Mesenchymal stem cell (in vitro differentiated cells and primary cell): Measurements from ENCODE around the gene GAS6.

Experiments
- DNase-seq: peaks from one replicate; pipeline ENCODE4 v3.0.0-alpha.2; 2013
- H2AFZ ChIP-seq: one replicate; pipeline ENCODE4 v1.6.1; 2013; ENCODE audit warnings: low read depth, mild to moderate bottlenecking, control low read depth, inconsistent platforms, low read length, moderate library complexity
- H2AK5ac ChIP-seq: 2 replicates; pipeline ENCODE4 v1.6.1; 2013; ENCODE audit warnings: low read length, moderate library complexity, mild to moderate bottlenecking, inconsistent platforms; ENCODE audit not compliant: severe bottlenecking
- H2BK120ac ChIP-seq: one replicate; pipeline ENCODE4 v1.6.1; 2013; ENCODE audit warnings: low read depth, mild to moderate bottlenecking, inconsistent platforms, low read length, moderate library complexity
- H2BK12ac ChIP-seq, 2 experiments: one replicate each; pipeline ENCODE4 v1.6.1; 2013; ENCODE audit warnings: inconsistent platforms in 2 of 2, low read length in 2 of 2, mild to moderate bottlenecking in 2 of 2, moderate library complexity in 2 of 2, control low read depth in 1 of 2
- H2BK15ac ChIP-seq: one replicate; pipeline ENCODE4 v1.6.1; 2013; ENCODE audit warnings: mild to moderate bottlenecking, low read depth, inconsistent platforms; ENCODE audit not compliant: poor library complexity, severe bottlenecking
- H2BK5ac ChIP-seq: 2 replicates; pipeline ENCODE4 v1.6.1; 2013; ENCODE audit warnings: low read depth, mild to moderate bottlenecking, low read length, control low read depth, inconsistent platforms; ENCODE audit not compliant: poor library complexity, severe bottlenecking
- H3K14ac ChIP-seq, 2 experiments: one replicate each; pipeline ENCODE4 v1.6.1; 2013; ENCODE audit warnings: inconsistent platforms in 2 of 2, low read length in 2 of 2, control low read depth in 1 of 2, mild to moderate bottlenecking in 1 of 2, moderate library complexity in 1 of 2
- H3K18ac ChIP-seq, 2 experiments: one replicate each; pipeline ENCODE4 v1.6.1; 2013; ENCODE audit warnings: inconsistent platforms in 2 of 2, low read length in 2 of 2, control low read depth in 1 of 2, low read depth in 1 of 2, mild to moderate bottlenecking in 1 of 2
- H3K23ac ChIP-seq, 2 experiments: one replicate each; pipeline ENCODE4 v1.6.1; 2013; ENCODE audit warnings: inconsistent platforms in 2 of 2, low read length in 2 of 2, mild to moderate bottlenecking in 2 of 2, moderate library complexity in 2 of 2, control low read depth in 1 of 2
- H3K27ac ChIP-seq: 2 replicates; pipeline ENCODE4 v1.5.1; 2013; ENCODE audit warnings: mild to moderate bottlenecking, moderate library complexity, low read length, control low read depth, inconsistent platforms; ENCODE audit not compliant: poor library complexity, severe bottlenecking
- H3K27me3 ChIP-seq, 2 experiments: 2 replicates each; pipeline versions ENCODE4 v1.6.1 to v1.7.0; 2013; ENCODE audit warnings: low read length in 2 of 2, mild to moderate bottlenecking in 2 of 2, moderate library complexity in 2 of 2, control low read depth in 1 of 2, inconsistent platforms in 1 of 2; ENCODE audit not compliant: control insufficient read depth in 1 of 2, insufficient read depth in 1 of 2
- H3K36me3 ChIP-seq, 2 experiments: 2 replicates each; pipeline versions ENCODE4 v1.6.1 to v1.7.0; 2013; ENCODE audit warnings: low read length in 2 of 2, control low read depth in 1 of 2, inconsistent platforms in 1 of 2, low read depth in 1 of 2, mild to moderate bottlenecking in 1 of 2; ENCODE audit not compliant: insufficient read depth in 2 of 2, control insufficient read depth in 1 of 2
- H3K4ac ChIP-seq, 2 experiments: one replicate each; pipeline ENCODE4 v1.6.1; 2013; ENCODE audit warnings: inconsistent platforms in 2 of 2, low read length in 2 of 2, mild to moderate bottlenecking in 2 of 2, moderate library complexity in 2 of 2, control low read depth in 1 of 2, low read depth in 1 of 2
- H3K4me1 ChIP-seq: 2 replicates; pipeline ENCODE4 v1.6.1; 2013; ENCODE audit warnings: low read depth, low read length, control low read depth; ENCODE audit not compliant: control insufficient read depth, insufficient read depth
- H3K4me2 ChIP-seq: 2 replicates; pipeline ENCODE4 v1.6.1; 2013; ENCODE audit warnings: low read length, mild to moderate bottlenecking, inconsistent platforms; ENCODE audit not compliant: poor library complexity, severe bottlenecking
- H3K4me3 ChIP-seq, 2 experiments: 2 replicates each; pipeline versions ENCODE4 v1.5.1 to v1.7.0; 2013; ENCODE audit warnings: low read length in 2 of 2, mild to moderate bottlenecking in 2 of 2, control low read depth in 1 of 2, low read depth in 1 of 2; ENCODE audit not compliant: insufficient read depth in 1 of 2
- H3K79me1 ChIP-seq: replicated peaks from 2 replicates; pipeline ENCODE4 v1.6.1; 2013; ENCODE audit warnings: mild to moderate bottlenecking, control low read depth, low read length, inconsistent platforms; ENCODE audit not compliant: poor library complexity, severe bottlenecking
- H3K9ac ChIP-seq: 2 replicates; pipeline ENCODE4 v1.7.0; 2013; ENCODE audit warnings: mild to moderate bottlenecking, low read length, moderate library complexity
- H3K9me3 ChIP-seq: 2 replicates; pipeline ENCODE4 v1.7.0; 2013; ENCODE audit warnings: mild to moderate bottlenecking, low read length; ENCODE audit not compliant: control insufficient read depth
- H4K8ac ChIP-seq: one replicate; pipeline ENCODE4 v1.6.1; 2013; ENCODE audit warnings: inconsistent platforms, mild to moderate bottlenecking, low read length, moderate library complexity
- H4K91ac ChIP-seq: one replicate; pipeline ENCODE4 v1.6.1; 2013; ENCODE audit warnings: mild to moderate bottlenecking, low read length, inconsistent platforms
- WGBS: methylation state at CpG from one replicate; pipeline ENCODE4 v1.1.7; 2013; ENCODE audit warnings: mixed read lengths; 5-methylcytosine and 5-hydroxymethylcytosine counted together

The GAS6 gene

DNA sequence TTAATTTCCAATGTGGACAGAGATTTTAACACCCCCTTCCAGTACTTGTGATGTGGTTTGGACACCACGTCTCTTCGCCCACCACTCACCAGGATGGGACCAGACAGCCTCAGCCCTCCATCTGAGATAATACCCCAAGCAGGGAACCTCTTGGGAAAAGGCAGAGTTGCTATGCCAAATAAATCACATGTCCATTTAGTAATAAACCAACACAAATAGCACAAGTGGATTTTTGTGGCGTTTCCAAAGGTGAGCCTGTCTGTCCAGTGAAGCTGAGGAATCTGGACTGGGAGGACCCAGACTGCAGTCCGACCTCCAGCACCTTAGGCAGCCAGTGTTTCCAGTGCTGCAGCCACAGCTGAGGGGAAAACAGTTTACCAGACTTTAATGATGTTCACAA is 34.1 kb upstream of the GAS6 start:
- H2BK15ac ChIP-seq: no peak overlapping the region
- peak overlapping the region; percentile 99 for H2BK5ac ChIP-seq
- H3K79me1 ChIP-seq: no peaks in the 10 kb centered on the region
- H2AK5ac ChIP-seq: peak overlapping the region; percentile 97
- no peak overlapping the region for H3K14ac ChIP-seq
- peak overlapping the region; percentile 97 for H3K27ac ChIP-seq
- peaks cover 5% of the 10 kb centered on the region for H3K9me3 ChIP-seq
- H4K91ac ChIP-seq: peak overlapping the region; percentile 27
- H2BK12ac ChIP-seq: peak overlapping the region; percentile 9 to 59
- no peak for DNase-seq
- peak overlapping the region; percentile 54 to 85 for H3K4ac ChIP-seq
- H3K4me2 ChIP-seq: no peak overlapping the region
- no peaks in the 10 kb centered on the region for H3K36me3 ChIP-seq
- H3K18ac ChIP-seq: peak overlapping the region; percentile 1 to 69
- H3K23ac ChIP-seq: no peak overlapping the region
- peak overlapping the region; percentile 34 for H3K9ac ChIP-seq
- no peaks in the 10 kb centered on the region for H3K27me3 ChIP-seq
- no peak overlapping the region for H2BK120ac ChIP-seq
- H4K8ac ChIP-seq: no peak overlapping the region
- H2AFZ ChIP-seq: no peak overlapping the region
- no peak overlapping the region for H3K4me3 ChIP-seq
- peaks cover 16% of the 10 kb centered on the region for H3K4me1 ChIP-seq
- 79% methylated on average over 4 of the region's 4 CpGs for WGBS

- Histone ChIP-seq H3K79me1 (no peaks in the 10 kb centered on the region), H3K23ac (no peak overlapping the region), H4K8ac (peak overlapping the region; percentile 82), H3K36me3 (no peaks in the 10 kb centered on the region), H3K4ac (peak overlapping the region in 1 of 2 experiments; percentile 15), H3K4me1 (peaks cover 16% of the 10 kb centered on the region), H3K4me3 (no peak overlapping the region), H4K91ac (peak overlapping the region; percentile 71), H3K27ac (peak overlapping the region; percentile 100), H2AFZ (peak overlapping the region; percentile 36), H2BK5ac (peak overlapping the region; percentile 99), H3K9ac (peak overlapping the region; percentile 62), H2BK120ac (no peak overlapping the region), H2BK15ac (no peak overlapping the region), H2AK5ac (peak overlapping the region; percentile 97), H3K27me3 (no peaks in the 10 kb centered on the region), H3K18ac (peak overlapping the region; percentile 59 to 88), H3K9me3 (peaks cover 5% of the 10 kb centered on the region), H2BK12ac (peak overlapping the region; percentile 45 to 61), H3K14ac (peak overlapping the region in 1 of 2 experiments; percentile 66), H3K4me2 (no peak overlapping the region)
- 7% methylated on average over 4 of the region's 4 CpGs for WGBS
- DNase-seq: peak; percentile 93
Measured at GRCh38 chr13:113897161-113897560, 33.3 kb upstream of the GAS6 start.

DNA sequence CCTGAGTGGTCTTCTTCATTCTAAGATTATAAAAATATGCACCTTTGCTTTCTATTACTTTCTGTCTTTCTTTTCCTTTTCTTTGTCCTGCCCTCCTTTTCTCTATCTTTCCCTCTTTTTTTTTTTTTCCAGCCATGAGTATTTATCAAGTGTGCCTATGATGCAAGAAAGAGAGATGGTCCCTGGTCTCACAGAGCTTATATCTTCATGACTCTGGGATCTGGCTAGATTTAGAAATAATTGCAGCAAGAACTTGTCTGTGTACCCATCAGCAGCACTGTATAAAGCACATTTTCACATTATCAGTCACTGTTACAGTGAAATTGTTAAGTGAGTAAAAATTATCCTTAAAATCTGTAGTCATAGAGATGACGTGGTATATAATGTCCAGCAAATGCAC is 31.6 kb upstream of the GAS6 start:
- no peak overlapping the region for H2BK120ac ChIP-seq
- no peak overlapping the region for H3K14ac ChIP-seq
- H2BK12ac ChIP-seq: no peak overlapping the region
- peaks cover 5% of the 10 kb centered on the region for H3K9me3 ChIP-seq
- H2AK5ac ChIP-seq: peak overlapping the region; percentile 72
- H2BK5ac ChIP-seq: peak overlapping the region; percentile 69
- H4K8ac ChIP-seq: no peak overlapping the region
- no peaks in the 10 kb centered on the region for H3K79me1 ChIP-seq
- no peak overlapping the region for H3K23ac ChIP-seq
- peak overlapping the region; percentile 100 for H3K27ac ChIP-seq
- DNase-seq: no peak
- H2AFZ ChIP-seq: no peak overlapping the region
- H3K4me2 ChIP-seq: no peak overlapping the region
- no peak overlapping the region for H3K4me3 ChIP-seq
- H3K9ac ChIP-seq: peak overlapping the region; percentile 62
- no peak overlapping the region for H4K91ac ChIP-seq
- peaks cover 10% of the 10 kb centered on the region for H3K4me1 ChIP-seq
- H3K27me3 ChIP-seq: no peaks in the 10 kb centered on the region
- H3K18ac ChIP-seq: no peak overlapping the region
- WGBS: 100% methylated on average over 1 of the region's 1 CpG
- H3K36me3 ChIP-seq: no peaks in the 10 kb centered on the region
- H2BK15ac ChIP-seq: no peak overlapping the region
- H3K4ac ChIP-seq: no peak overlapping the region

- no peak overlapping the region for H2AFZ ChIP-seq
- H3K14ac ChIP-seq: no peak overlapping the region
- no peak overlapping the region for H4K91ac ChIP-seq
- H2AK5ac ChIP-seq: no peak overlapping the region
- no peak overlapping the region for H3K9ac ChIP-seq
- H2BK15ac ChIP-seq: no peak overlapping the region
- no peak overlapping the region for H3K4me2 ChIP-seq
- H4K8ac ChIP-seq: no peak overlapping the region
- WGBS: 83% methylated on average over 1 of the region's 2 CpGs
- DNase-seq: no peak
- no peak overlapping the region for H3K23ac ChIP-seq
- H3K36me3 ChIP-seq: no peaks in the 10 kb centered on the region
- H3K79me1 ChIP-seq: no peaks in the 10 kb centered on the region
- no peak overlapping the region for H2BK5ac ChIP-seq
- H3K27me3 ChIP-seq: no peaks in the 10 kb centered on the region
- H2BK120ac ChIP-seq: no peak overlapping the region
- no peak overlapping the region for H3K4me3 ChIP-seq
- H3K9me3 ChIP-seq: no peaks in the 10 kb centered on the region
- peaks cover 3% of the 10 kb centered on the region for H3K4me1 ChIP-seq
- no peak overlapping the region for H2BK12ac ChIP-seq
- no peak overlapping the region for H3K18ac ChIP-seq
- no peak overlapping the region for H3K4ac ChIP-seq
- no peak overlapping the region for H3K27ac ChIP-seq
Measured at GRCh38 chr13:113890774-113891480, 27.1 kb upstream of the GAS6 start.
